NCI-H1694 (cell line): Measurements from ENCODE around the gene GIPC1.

Source experiments
- DNase-seq: peaks from one replicate; lab custom pipeline; 2025; lab: John Stamatoyannopoulos, UW

GIPC1 gene

DNA sequence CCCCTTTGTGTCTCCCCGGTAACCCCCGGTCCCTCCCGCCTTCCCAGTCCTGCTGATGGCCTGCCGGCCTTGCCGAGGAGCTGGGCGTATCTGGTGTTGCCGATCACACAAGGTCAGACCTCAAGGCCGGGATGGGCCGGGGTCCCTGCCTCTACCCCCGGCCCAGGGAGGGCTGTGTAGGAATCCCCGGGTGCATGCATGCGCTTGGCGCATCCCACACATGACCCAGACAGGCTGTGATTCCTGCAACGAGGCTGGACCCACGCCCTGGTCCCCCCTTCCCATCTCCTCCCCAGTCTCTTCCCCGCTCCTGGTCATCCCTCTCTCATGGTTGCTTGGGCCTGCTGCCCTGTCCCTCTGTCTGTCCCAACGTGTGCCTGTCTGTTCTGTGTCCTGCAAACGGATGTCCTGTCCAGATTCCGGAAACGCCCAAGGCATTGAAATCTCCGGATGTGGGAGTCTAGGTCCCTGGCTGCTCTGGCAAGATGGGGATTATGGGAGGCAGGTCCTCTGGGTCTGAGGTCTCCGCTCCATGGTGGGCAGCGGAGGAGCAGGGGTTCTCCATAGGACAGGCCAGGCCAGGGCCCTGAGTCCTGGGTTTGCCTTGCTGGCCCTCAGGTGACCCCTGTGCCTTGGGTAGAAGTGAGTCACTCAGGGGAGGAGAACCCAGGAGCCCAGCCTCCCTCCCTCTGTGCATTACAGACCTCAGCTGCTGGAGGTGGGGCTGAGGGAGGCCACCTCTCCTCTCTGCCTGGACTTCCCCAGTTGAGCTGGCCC lies 61.2 kb downstream of the GIPC1 start:
- DNase-seq = no peak

DNA sequence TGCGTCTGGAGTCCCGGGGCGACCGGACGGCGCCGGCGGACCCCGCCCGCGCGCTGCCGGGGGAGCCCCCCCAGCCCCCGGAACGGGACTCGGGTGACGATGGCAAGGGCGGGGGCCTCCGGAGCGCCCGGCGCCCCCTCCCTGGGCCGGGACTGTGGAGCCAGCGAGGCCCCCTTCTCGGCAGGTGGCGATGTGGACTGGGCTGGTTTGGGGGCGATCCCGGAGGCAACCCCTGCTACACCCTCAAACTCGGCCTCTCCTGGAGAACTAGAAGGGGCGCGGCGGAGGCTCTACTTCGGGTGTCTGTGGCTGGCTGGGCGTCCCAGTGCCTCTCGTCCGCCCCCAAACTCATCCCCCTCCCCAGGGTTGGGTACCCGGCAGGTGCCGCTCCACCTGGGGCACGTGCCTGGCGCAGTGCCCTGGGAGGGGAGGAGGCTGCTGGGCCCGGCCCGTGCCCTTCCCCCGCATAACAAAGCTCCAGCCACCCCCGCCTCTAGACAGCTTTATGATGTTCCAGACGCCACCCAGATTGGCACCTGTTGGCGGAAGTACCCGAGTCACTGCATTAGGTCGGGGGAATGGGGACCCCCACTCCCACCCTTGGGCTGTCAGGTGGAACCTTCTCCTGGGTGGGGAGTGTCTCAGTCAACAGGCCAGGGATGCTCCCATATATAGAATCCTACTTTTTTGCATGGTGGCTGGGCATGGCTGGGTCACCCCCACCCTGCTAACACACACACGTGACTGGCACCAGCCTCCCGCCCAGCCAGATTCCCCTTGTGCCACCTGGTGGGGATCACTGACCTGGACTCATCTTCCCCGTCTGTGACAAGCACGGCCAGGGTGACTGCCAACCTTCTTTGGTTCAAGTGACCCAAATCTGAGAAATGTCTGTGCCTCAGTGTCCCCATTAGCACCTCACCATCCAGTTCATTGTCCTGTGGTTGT lies 62.1 kb downstream of the GIPC1 start:
- DNase-seq = no peak

DNA sequence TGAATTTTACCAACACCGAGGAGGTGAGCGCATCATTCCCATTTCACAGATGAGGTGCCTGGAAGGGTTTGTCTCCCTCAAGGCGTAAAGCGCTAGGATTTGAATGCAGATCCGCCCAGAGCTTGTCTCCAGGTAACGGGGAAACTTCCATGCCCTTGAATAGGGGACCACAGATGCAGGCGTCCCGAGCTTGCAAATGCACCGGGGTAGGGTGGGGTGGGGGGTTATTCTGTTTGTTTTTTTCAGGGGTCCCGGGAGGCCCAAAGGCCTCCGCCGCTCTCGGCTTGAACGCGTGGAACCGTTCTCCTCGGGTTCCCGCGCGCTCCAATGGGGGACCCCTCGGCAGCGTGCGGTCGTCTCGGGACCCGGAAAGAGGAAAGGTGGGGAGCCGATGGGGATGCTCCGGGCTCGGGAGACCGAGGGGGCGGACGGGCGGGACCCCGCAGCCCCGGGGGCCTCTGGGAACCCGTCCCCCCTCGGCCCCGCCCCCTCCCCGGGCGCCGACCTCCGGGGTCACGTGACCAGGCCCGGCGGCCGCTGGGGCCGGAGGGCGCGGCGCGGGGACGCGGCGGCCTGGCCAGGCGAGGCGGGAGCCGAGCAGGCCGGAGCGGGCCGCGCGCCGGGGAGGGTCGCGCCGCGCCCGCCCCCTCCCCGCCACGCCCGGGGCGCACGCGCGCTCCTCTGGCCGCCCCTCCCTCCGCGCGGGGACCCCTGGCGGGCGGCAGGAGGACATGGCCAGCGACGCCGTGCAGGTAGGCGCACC lies 63.0 kb downstream of the GIPC1 start, which contains the start of gene PKN1:
Gene PKN1, plus strand, starts transcription at position 516 of the 763 bp plus-strand sequence. Its CDS starts 216 bp downstream, at position 732.
- no peak for DNase-seq

DNA sequence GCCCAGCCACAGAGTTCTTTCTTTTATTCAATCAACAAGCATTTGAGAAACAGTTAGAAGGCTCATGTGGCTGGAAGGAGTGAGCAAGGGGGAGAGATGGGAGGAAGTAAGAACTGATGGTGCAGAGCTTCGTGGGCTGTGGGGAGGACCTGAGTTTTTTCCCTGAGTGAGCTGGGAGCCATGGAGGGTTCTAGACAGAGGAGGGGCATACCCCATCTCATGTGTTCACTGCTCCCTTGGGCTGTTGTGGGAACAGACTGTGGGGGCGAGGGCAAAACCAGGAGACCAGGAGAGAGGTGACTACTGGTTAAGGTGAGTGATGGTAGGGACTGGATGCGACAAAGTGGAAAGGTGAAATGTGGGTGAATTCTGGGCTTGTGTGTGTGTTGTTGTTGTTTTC lies 65.2 kb downstream of the GIPC1 start:
- no peak for DNase-seq

DNA sequence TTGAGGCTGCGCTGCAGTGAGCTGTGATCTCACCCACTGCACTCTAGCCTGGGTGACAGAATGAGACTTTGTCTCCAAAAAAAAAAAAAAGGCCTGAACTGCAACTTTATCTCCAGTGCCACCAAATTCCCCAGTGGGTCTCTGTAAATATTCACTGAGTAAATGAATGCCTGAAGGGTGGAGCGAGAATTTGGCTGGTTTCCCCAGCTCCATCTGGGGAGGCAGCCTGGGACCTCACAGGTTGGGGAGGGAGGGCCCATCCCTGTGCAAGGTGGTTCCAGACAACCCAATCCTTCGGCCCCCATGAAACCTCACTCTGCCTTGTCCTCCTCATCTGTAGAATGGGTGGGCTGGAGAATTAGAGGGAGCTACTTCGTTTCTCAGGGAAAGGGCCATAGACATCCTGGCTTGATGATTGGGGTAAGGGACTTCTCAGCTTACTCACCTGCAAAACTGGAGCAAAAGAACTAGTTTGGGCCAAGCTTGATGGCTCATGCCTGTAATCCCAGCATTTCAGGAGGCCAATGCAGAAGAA lies 67.0 kb downstream of the GIPC1 start:
- no peak for DNase-seq
